Prostate gland (tissue), 2 donors: Measurements from ENCODE around the gene SMYD5.

Experiments
- POLR2A ChIP-seq: fragments of 450-650 bp; IDR thresholded peaks from one replicate; pipeline ENCODE4 v1.6.1; 2016; ENCODE audit warnings: antibody characterized with exemption, mild to moderate bottlenecking
- POLR2AphosphoS5 ChIP-seq: sonication (generic); formaldehyde crosslinking; IDR thresholded peaks from one replicate; pipeline ENCODE4 v1.6.1; 2017; ENCODE audit warnings: antibody characterized with exemption
- TF ChIP-seq, protein P1 (sequence below), 4 experiments: fragments of 200-600 bp in 2 of 4; fragments of 450-650 bp in 2 of 4; sonication (generic) in 2 of 4; IDR thresholded peaks; 1 replicate in 3 of 4; 2 replicates in 1 of 4; pipeline ENCODE4 v1.5.1; 2016 to 2019; ENCODE audit warnings: antibody characterized with exemption in 4 of 4, mild to moderate bottlenecking in 2 of 4, moderate library complexity in 2 of 4

GRCh38 chr2:73175663-73176204, 38.3 kb upstream of the SMYD5 start:
- TF ChIP-seq, protein P1, sequence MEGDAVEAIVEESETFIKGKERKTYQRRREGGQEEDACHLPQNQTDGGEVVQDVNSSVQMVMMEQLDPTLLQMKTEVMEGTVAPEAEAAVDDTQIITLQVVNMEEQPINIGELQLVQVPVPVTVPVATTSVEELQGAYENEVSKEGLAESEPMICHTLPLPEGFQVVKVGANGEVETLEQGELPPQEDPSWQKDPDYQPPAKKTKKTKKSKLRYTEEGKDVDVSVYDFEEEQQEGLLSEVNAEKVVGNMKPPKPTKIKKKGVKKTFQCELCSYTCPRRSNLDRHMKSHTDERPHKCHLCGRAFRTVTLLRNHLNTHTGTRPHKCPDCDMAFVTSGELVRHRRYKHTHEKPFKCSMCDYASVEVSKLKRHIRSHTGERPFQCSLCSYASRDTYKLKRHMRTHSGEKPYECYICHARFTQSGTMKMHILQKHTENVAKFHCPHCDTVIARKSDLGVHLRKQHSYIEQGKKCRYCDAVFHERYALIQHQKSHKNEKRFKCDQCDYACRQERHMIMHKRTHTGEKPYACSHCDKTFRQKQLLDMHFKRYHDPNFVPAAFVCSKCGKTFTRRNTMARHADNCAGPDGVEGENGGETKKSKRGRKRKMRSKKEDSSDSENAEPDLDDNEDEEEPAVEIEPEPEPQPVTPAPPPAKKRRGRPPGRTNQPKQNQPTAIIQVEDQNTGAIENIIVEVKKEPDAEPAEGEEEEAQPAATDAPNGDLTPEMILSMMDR (IDR thresholded peaks at IDR 0.05) = no peak
- no peak for TF ChIP-seq POLR2AphosphoS5
- TF ChIP-seq POLR2A = no peak
